Measurements from ENCODE around the gene IQCM.

The IQCM gene

DNA sequence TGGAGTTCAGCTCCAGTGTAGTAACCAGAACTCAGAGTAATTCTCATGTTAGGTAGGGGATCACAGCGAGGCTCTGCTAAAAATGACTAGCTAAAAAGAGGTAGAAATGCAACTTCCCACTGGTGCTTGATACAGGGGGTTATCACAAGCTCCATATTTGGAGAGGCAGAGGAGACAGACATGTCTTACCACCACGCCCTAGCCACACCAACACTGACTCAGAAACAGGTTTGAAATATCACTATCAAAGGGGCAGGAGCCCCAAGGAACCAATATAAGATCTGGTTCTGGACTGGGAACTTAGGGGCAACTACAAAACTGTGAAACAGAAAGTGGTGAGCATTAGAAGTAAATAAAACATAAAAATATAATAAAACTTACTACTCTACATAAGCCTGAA is 62.9 kb downstream of the IQCM start:
- POLR2A ChIA-PET = no interaction called here
- DNase-seq (ENCODE audit: extremely low spot score) = no peak
- TF ChIP-seq PKNOX1 (IDR thresholded peaks at IDR 0.05) = no peak
- TF ChIP-seq ZNF384 (IDR thresholded peaks at IDR 0.05) = no peak
- no peak for TF ChIP-seq FOXK2 (IDR thresholded peaks at IDR 0.05)
- no peak for TF ChIP-seq SP1 (IDR thresholded peaks at IDR 0.05)
- TF ChIP-seq FOXM1 (IDR thresholded peaks at IDR 0.05; ENCODE audit: borderline replicate concordance) = no peak
- TF ChIP-seq LEF1 (IDR thresholded peaks at IDR 0.05; ENCODE audit: borderline replicate concordance) = no peak
- TF ChIP-seq BHLHE40 (IDR thresholded peaks at IDR 0.05; ENCODE audit: borderline replicate concordance) = no peak
- no peak for TF ChIP-seq TARDBP (IDR thresholded peaks at IDR 0.05)
- TF ChIP-seq NFRKB (IDR thresholded peaks at IDR 0.05) = no peak
- no peak for TF ChIP-seq L3MBTL2 (conservative IDR thresholded peaks at IDR 0.05)
- no peak for TF ChIP-seq CTBP1 (IDR thresholded peaks at IDR 0.05; ENCODE audit: borderline replicate concordance)
- TF ChIP-seq FOXA1 (IDR thresholded peaks at IDR 0.05) = no peak
- no peak for TF ChIP-seq HDGF (IDR thresholded peaks at IDR 0.05; ENCODE audit: borderline replicate concordance)
- CTCF ChIA-PET = no interaction called here

DNA sequence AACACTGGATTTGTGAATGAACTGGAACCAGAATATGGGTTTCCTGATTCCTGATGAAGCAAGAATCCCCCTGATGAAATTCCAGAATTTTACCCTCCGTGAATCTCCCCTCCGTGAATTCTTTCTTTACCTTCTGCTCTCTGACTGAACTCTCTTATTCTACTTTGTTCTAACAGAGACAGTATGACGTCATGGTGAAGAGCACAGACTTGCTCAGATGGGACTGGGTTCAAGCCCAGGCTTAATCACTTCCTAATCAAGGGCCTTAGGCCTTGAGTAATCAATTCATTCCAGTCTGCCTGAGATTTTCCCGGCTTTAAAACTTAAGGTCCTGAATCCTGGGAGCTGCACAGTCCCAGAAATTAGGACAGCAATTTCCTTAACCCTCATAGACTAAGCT is 64.5 kb downstream of the IQCM start:
- ChIA-PET CTCF (no interaction called here), POLR2A (no interaction called here)
- TF ChIP-seq L3MBTL2 (conservative IDR thresholded peaks at IDR 0.05) = no peak
- TF ChIP-seq SP1 (IDR thresholded peaks at IDR 0.05) = no peak
- no peak for TF ChIP-seq NFRKB (IDR thresholded peaks at IDR 0.05)
- TF ChIP-seq CTBP1 (IDR thresholded peaks at IDR 0.05; ENCODE audit: borderline replicate concordance) = no peak
- TF ChIP-seq FOXM1 (IDR thresholded peaks at IDR 0.05; ENCODE audit: borderline replicate concordance) = no peak
- no peak for TF ChIP-seq ZNF384 (IDR thresholded peaks at IDR 0.05)
- no peak for TF ChIP-seq ARNT (IDR thresholded peaks at IDR 0.05)
- DNase-seq (ENCODE audit: extremely low spot score) = no peak

- DNase-seq (ENCODE audit: extremely low spot score) = no peak
- POLR2A ChIA-PET = no interaction called here
- TF ChIP-seq NFRKB (IDR thresholded peaks at IDR 0.05) (no peak), SP1 (IDR thresholded peaks at IDR 0.05) (no peak), TARDBP (IDR thresholded peaks at IDR 0.05) (no peak), FOXA1 (IDR thresholded peaks at IDR 0.05) (no peak)
- CTCF ChIA-PET = no interaction called here
Measured at GRCh38 chr4:149749784-149750183, 65.9 kb downstream of the IQCM start.

DNA sequence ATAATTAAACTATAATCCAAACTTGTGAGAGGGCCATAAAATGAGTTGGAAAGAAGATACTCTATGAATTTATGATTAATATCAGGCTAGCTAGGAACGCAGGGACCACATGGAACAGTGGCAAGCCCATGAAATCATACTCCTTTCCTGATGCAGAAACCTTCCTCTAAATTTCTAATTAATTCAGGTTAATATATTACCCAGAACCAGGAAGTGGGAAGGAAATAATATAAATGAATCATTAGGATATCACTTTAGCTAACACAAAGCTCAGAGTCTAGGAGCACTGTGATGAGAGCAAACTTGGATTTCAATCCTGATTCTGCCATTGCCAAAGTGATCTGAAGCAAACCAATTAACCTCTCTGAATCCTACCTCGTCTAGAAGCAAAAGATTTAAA is 68.0 kb downstream of the IQCM start:
- DNase-seq (ENCODE audit: extremely low spot score) = no peak
- CTCF ChIA-PET = no interaction called here
- POLR2A ChIA-PET = no interaction called here
- TF ChIP-seq HDGF (IDR thresholded peaks at IDR 0.05; ENCODE audit: borderline replicate concordance) (no peak), SUZ12 (IDR thresholded peaks at IDR 0.05) (no peak), L3MBTL2 (conservative IDR thresholded peaks at IDR 0.05) (no peak), FOXK2 (IDR thresholded peaks at IDR 0.05) (no peak), SP1 (IDR thresholded peaks at IDR 0.05) (no peak), LEF1 (IDR thresholded peaks at IDR 0.05; ENCODE audit: borderline replicate concordance) (no peak), ELF4 (IDR thresholded peaks at IDR 0.05) (no peak), NFRKB (IDR thresholded peaks at IDR 0.05) (no peak), ZNF384 (IDR thresholded peaks at IDR 0.05) (no peak), BHLHE40 (IDR thresholded peaks at IDR 0.05; ENCODE audit: borderline replicate concordance) (no peak), FOXA1 (IDR thresholded peaks at IDR 0.05) (no peak), ARNT (IDR thresholded peaks at IDR 0.05) (no peak), CTBP1 (IDR thresholded peaks at IDR 0.05; ENCODE audit: borderline replicate concordance) (no peak), PKNOX1 (IDR thresholded peaks at IDR 0.05) (no peak), TARDBP (IDR thresholded peaks at IDR 0.05) (no peak), FOXM1 (IDR thresholded peaks at IDR 0.05; ENCODE audit: borderline replicate concordance) (no peak)

GRCh38 chr4:149746276-149746675 is 69.4 kb downstream of the IQCM start:
- POLR2A ChIA-PET = no interaction called here

DNA sequence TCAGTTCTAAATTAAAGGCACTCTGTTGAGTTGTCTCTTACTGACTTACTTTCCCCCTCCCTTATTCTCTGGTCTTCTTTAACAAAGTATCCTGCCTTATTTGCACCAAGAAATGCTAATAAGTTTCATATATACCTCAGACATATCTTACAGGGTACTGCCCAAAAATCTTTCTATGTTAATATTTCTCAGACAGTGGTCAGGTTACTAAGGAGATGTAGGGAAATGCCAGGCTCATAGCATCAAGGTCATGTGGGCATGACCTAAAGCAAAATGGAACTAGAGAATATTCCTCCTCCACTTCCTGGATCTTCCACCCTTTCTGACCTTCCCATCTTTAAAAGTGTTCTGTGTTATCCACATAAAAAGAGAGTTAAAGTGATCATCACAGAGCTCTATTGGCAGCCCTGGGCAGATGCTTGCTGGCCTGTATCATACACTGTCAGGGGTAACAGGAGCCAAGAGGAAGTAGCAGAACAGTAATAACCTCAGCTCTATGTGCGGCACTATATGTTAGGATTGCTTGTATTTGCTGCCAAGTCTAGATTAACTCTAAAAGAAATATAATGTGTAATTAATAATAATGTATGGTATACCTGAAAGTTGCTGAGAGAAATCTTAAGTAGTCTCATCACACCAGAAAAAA is 74.3 kb downstream of the IQCM start:
- TF ChIP-seq L3MBTL2 (conservative IDR thresholded peaks at IDR 0.05) = no peak
- no peak for TF ChIP-seq ELF4 (IDR thresholded peaks at IDR 0.05)
- no peak for TF ChIP-seq CTBP1 (IDR thresholded peaks at IDR 0.05; ENCODE audit: borderline replicate concordance)
- no peak for TF ChIP-seq ZNF384 (IDR thresholded peaks at IDR 0.05)
- TF ChIP-seq BHLHE40 (IDR thresholded peaks at IDR 0.05; ENCODE audit: borderline replicate concordance) = no peak
- no peak for TF ChIP-seq FOXK2 (IDR thresholded peaks at IDR 0.05)
- TF ChIP-seq HDGF (IDR thresholded peaks at IDR 0.05; ENCODE audit: borderline replicate concordance) = no peak
- no peak for TF ChIP-seq ARNT (IDR thresholded peaks at IDR 0.05)
- TF ChIP-seq FOXM1 (IDR thresholded peaks at IDR 0.05; ENCODE audit: borderline replicate concordance) = no peak
- TF ChIP-seq SUZ12 (IDR thresholded peaks at IDR 0.05) = no peak
- ChIA-PET CTCF (no interaction called here), POLR2A (no interaction called here)
- DNase-seq (ENCODE audit: extremely low spot score) = no peak

More at GRCh38 chr4:149746276-149746675, 69.4 kb downstream of the IQCM start:
- CTCF ChIA-PET = interaction anchor here (0.7 kb wide), 1 partner anchor 351 kb away, joined by 3 read pairs; no protein-coding TSS in a partner anchor
- no peak for DNase-seq (ENCODE audit: extremely low spot score)
- no peak for TF ChIP-seq NFRKB (IDR thresholded peaks at IDR 0.05)
- TF ChIP-seq FOXM1 (IDR thresholded peaks at IDR 0.05; ENCODE audit: borderline replicate concordance) = no peak
- no peak for TF ChIP-seq SP1 (IDR thresholded peaks at IDR 0.05)
- TF ChIP-seq BHLHE40 (IDR thresholded peaks at IDR 0.05; ENCODE audit: borderline replicate concordance) = no peak
- TF ChIP-seq ZNF384 (IDR thresholded peaks at IDR 0.05) = no peak
- TF ChIP-seq TARDBP (IDR thresholded peaks at IDR 0.05) = no peak
- no peak for TF ChIP-seq HDGF (IDR thresholded peaks at IDR 0.05; ENCODE audit: borderline replicate concordance)
- TF ChIP-seq LEF1 (IDR thresholded peaks at IDR 0.05; ENCODE audit: borderline replicate concordance) = no peak
- no peak for TF ChIP-seq SUZ12 (IDR thresholded peaks at IDR 0.05)

DNA sequence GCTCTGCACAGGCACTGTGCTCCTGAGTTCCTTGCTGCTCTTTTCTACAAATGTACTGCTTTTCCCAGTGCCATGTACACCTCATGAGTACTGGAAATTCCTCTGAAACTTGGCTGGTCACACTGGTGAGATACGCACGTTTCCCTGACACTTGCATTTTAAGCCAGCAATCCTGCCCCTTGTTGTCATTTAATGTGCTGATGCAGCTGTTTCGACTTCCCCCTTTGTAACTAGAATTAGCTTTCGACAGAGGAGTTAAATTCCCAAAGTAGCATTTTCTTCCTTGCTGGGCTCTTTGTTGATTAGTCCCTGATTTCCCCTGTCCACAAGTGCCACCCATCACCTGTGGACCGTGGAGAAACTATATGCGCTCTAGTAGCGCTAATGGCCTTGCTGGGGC is 77.5 kb downstream of the IQCM start:
- CTCF ChIA-PET = no interaction called here

More for the DNA sequence above, 77.5 kb downstream of the IQCM start:
- no peak for DNase-seq (ENCODE audit: extremely low spot score)
- POLR2A ChIA-PET = no interaction called here
- TF ChIP-seq PKNOX1 (IDR thresholded peaks at IDR 0.05) = no peak
- no peak for TF ChIP-seq HDGF (IDR thresholded peaks at IDR 0.05; ENCODE audit: borderline replicate concordance)
- TF ChIP-seq FOXA1 (IDR thresholded peaks at IDR 0.05) = no peak
- TF ChIP-seq FOXK2 (IDR thresholded peaks at IDR 0.05) = no peak
- TF ChIP-seq ELF4 (IDR thresholded peaks at IDR 0.05) = no peak
- TF ChIP-seq CTBP1 (IDR thresholded peaks at IDR 0.05; ENCODE audit: borderline replicate concordance) = no peak
- no peak for TF ChIP-seq ZNF384 (IDR thresholded peaks at IDR 0.05)
- TF ChIP-seq L3MBTL2 (conservative IDR thresholded peaks at IDR 0.05) = no peak
- TF ChIP-seq NFRKB (IDR thresholded peaks at IDR 0.05) = no peak
- no peak for TF ChIP-seq ARNT (IDR thresholded peaks at IDR 0.05)
- TF ChIP-seq LEF1 (IDR thresholded peaks at IDR 0.05; ENCODE audit: borderline replicate concordance) = no peak
- TF ChIP-seq BHLHE40 (IDR thresholded peaks at IDR 0.05; ENCODE audit: borderline replicate concordance) = no peak
- no peak for TF ChIP-seq TARDBP (IDR thresholded peaks at IDR 0.05)
- TF ChIP-seq SP1 (IDR thresholded peaks at IDR 0.05) = no peak
- TF ChIP-seq FOXM1 (IDR thresholded peaks at IDR 0.05; ENCODE audit: borderline replicate concordance) = no peak
- no peak for TF ChIP-seq SUZ12 (IDR thresholded peaks at IDR 0.05)
